ENCODE measurements around the gene CCDC74A.
"Not testable (repeated sequence)": the region's sequence is repeated elsewhere in the genome, so short reads cannot be mapped to it uniquely, and the experiment has no call there.

Gene CCDC74A

DNA sequence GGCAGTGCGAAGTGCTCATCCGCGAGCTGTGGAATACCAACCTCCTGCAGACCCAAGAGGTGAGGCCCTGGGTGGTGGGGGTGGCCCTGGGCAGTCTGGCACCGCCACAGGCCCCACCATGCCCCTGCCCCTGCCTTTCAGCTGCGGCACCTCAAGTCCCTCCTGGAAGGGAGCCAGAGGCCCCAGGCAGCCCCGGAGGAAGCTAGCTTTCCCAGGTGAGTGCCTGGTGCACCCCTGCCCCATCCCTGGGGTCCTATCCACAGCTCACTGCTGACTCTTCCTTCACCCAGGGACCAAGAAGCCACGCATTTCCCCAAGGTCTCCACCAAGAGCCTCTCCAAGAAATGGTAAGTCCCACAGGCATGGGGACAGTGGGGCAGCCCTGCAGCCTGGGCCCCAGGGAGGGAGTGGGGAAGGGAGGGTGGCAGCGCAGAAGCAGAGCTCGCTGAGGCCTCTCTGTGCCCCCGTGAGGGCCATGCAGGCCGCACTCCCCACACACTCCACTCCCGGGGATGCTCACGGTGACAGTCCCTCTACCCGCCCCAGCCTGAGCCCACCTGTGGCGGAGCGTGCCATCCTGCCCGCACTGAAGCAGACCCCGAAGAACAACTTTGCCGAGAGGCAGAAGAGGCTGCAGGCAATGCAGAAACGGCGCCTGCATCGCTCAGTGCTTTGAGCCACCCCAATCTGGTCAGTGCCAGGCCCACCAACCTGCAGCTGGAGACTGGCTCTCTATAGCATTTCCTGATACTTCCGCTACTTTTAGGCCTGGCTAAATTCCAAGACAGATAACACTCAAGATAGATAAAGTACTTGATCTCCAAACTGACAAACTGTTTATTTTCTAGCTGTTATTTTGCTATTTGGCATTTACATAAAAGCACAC lies 5.3 kb downstream of the CCDC74A start:
- not testable (repeated sequence) for H3K4me3 ChIP-seq (ENCODE audit: low read depth, low read length, poor library complexity, severe bottlenecking); H3K4me1 ChIP-seq (ENCODE audit: insufficient read depth, low read length, severe bottlenecking); H3K9ac ChIP-seq (ENCODE audit: low read length); H3K27me3 ChIP-seq (ENCODE audit: insufficient read depth, low read length); H3F3A ChIP-seq (ENCODE audit: insufficient read depth, low read length); H3K36me3 ChIP-seq (ENCODE audit: insufficient read depth, low read length); H3K9me2 ChIP-seq (ENCODE audit: low read depth, low read length); H4K20me1 ChIP-seq (ENCODE audit: insufficient read depth, low read length); H3K27ac ChIP-seq (ENCODE audit: low read depth, low read length, poor library complexity, severe bottlenecking); H3K79me2 ChIP-seq (ENCODE audit: insufficient read depth, low read length); H3K4me2 ChIP-seq (ENCODE audit: low read length); H3K9me3 ChIP-seq (ENCODE audit: low read length); H2AFZ ChIP-seq (ENCODE audit: low read length)

DNA sequence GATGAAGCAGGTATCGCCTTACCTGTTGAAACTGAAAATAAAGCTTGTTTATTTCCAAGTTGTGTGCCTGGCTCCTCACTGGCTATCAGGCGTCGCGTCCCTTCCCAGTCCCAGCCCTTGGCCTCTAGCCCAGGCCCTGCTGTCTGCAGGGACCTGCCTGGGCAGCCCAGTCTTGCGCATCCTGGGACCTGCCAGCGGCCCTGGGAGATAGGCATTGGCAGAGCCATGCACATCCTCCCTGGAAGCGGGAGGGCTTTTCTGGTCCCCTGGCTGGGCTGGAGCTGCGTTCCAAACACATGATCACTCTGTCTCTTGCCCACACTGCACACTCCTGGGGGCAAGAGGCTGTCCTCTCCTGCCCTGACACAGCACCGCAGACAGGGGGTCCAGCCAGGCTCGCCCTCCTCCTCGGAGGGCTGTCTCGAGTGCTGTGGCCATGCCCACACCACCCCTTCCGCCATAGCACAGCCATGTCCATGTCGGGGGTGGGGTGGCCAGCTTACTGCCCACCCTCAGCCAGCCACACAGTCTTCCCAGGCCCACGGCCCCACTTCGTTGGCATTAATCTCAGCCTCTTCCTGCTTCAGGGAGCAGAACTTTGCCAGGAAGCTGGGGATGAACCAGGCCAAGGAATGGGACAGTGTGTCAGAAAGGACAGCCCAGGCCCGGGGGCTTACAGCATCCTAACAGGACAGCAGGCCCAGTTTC lies 6.1 kb downstream of the CCDC74A start:
- not testable (repeated sequence) for H3F3A ChIP-seq (ENCODE audit: insufficient read depth, low read length); H3K4me1 ChIP-seq (ENCODE audit: insufficient read depth, low read length, severe bottlenecking); H3K36me3 ChIP-seq (ENCODE audit: insufficient read depth, low read length); H4K20me1 ChIP-seq (ENCODE audit: insufficient read depth, low read length); H3K4me3 ChIP-seq (ENCODE audit: low read depth, low read length, poor library complexity, severe bottlenecking); H3K4me2 ChIP-seq (ENCODE audit: low read length); H3K79me2 ChIP-seq (ENCODE audit: insufficient read depth, low read length); H3K27me3 ChIP-seq (ENCODE audit: insufficient read depth, low read length); H3K9me2 ChIP-seq (ENCODE audit: low read depth, low read length); H2AFZ ChIP-seq (ENCODE audit: low read length); H3K27ac ChIP-seq (ENCODE audit: low read depth, low read length, poor library complexity, severe bottlenecking); H3K9ac ChIP-seq (ENCODE audit: low read length); H3K9me3 ChIP-seq (ENCODE audit: low read length)

DNA sequence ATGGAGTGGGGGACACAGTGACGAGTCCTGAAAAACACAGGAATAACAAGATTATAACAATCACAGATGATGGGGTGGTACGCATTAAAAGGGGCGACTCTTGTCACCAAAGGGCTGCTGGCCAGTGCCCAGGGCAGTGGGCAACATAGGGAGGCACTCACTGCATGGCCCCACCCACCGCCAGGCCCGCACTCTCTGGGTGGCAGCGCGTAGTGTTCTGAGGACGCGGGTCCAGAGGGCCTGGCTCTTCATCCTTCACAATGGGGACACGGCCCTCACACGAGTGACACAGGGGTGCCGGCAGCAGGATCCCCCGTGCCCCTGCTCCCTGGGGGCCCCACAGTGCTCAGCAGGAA lies 6.6 kb downstream of the CCDC74A start:
- not testable (repeated sequence) for H3K9me2 ChIP-seq (ENCODE audit: low read depth, low read length); H3K79me2 ChIP-seq (ENCODE audit: insufficient read depth, low read length); H2AFZ ChIP-seq (ENCODE audit: low read length); H3K27ac ChIP-seq (ENCODE audit: low read depth, low read length, poor library complexity, severe bottlenecking); H3K9me3 ChIP-seq (ENCODE audit: low read length); H3K4me1 ChIP-seq (ENCODE audit: insufficient read depth, low read length, severe bottlenecking); H3K4me3 ChIP-seq (ENCODE audit: low read depth, low read length, poor library complexity, severe bottlenecking); H3K27me3 ChIP-seq (ENCODE audit: insufficient read depth, low read length); H3K36me3 ChIP-seq (ENCODE audit: insufficient read depth, low read length); H3F3A ChIP-seq (ENCODE audit: insufficient read depth, low read length); H4K20me1 ChIP-seq (ENCODE audit: insufficient read depth, low read length); H3K4me2 ChIP-seq (ENCODE audit: low read length); H3K9ac ChIP-seq (ENCODE audit: low read length)

DNA sequence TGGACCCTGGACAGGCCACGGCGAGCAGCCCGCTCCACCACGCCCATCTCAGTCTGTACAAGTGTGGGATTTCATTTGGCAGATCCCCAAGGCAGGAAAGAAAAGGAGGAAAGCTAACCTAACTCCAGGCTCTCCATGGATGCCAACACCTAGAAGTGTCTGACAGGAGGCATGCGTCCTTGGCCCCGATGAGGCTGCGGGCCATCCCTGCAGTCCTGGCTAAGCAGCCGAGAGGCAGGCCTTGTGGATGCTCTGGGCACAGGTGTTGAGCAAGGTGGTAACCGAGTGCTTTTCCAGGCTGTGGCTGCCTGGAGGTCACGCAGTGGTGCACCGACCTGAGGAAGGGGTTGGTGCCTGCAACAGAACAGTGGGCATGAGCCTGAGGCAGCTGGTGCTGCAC lies 7.3 kb downstream of the CCDC74A start:
- not testable (repeated sequence) for H3K27me3 ChIP-seq (ENCODE audit: insufficient read depth, low read length); H3K4me1 ChIP-seq (ENCODE audit: insufficient read depth, low read length, severe bottlenecking); H4K20me1 ChIP-seq (ENCODE audit: insufficient read depth, low read length); H3K4me3 ChIP-seq (ENCODE audit: low read depth, low read length, poor library complexity, severe bottlenecking); H3F3A ChIP-seq (ENCODE audit: insufficient read depth, low read length); H3K27ac ChIP-seq (ENCODE audit: low read depth, low read length, poor library complexity, severe bottlenecking); H3K9me3 ChIP-seq (ENCODE audit: low read length); H3K79me2 ChIP-seq (ENCODE audit: insufficient read depth, low read length); H3K4me2 ChIP-seq (ENCODE audit: low read length); H3K9ac ChIP-seq (ENCODE audit: low read length); H3K9me2 ChIP-seq (ENCODE audit: low read depth, low read length); H2AFZ ChIP-seq (ENCODE audit: low read length); H3K36me3 ChIP-seq (ENCODE audit: insufficient read depth, low read length)

GRCh38 chr2:131535526-131535925 lies 7.8 kb downstream of the CCDC74A start:
- Histone ChIP-seq H4K20me1 (ENCODE audit: insufficient read depth, low read length) (no peaks in the 10 kb centered on the region), H3K27ac (ENCODE audit: low read depth, low read length, poor library complexity, severe bottlenecking) (no peak overlapping the region), H3K27me3 (ENCODE audit: insufficient read depth, low read length) (no peaks in the 10 kb centered on the region), H3K79me2 (ENCODE audit: insufficient read depth, low read length) (no peaks in the 10 kb centered on the region), H3K4me2 (ENCODE audit: low read length) (no peak overlapping the region), H3K4me1 (ENCODE audit: insufficient read depth, low read length, severe bottlenecking) (no peaks in the 10 kb centered on the region), H3K9me3 (ENCODE audit: low read length) (no peaks in the 10 kb centered on the region), H3K9me2 (ENCODE audit: low read depth, low read length) (no peaks in the 10 kb centered on the region), H2AFZ (ENCODE audit: low read length) (no peak overlapping the region), H3K9ac (ENCODE audit: low read length) (no peak overlapping the region), H3K4me3 (ENCODE audit: low read depth, low read length, poor library complexity, severe bottlenecking) (no peak overlapping the region), H3K36me3 (ENCODE audit: insufficient read depth, low read length) (no peaks in the 10 kb centered on the region), H3F3A (ENCODE audit: insufficient read depth, low read length) (no peaks in the 10 kb centered on the region)
- TF ChIP-seq CTCF (IDR thresholded peaks at IDR 0.05; ENCODE audit: low read length) = no peak
- TF ChIP-seq EZH2 (IDR thresholded peaks at IDR 0.05; ENCODE audit: borderline replicate concordance, low read length) = no peak

GRCh38 chr2:131535951-131536826 lies 8.5 kb downstream of the CCDC74A start:
- H3K9ac ChIP-seq (ENCODE audit: low read length); H3K79me2 ChIP-seq (ENCODE audit: insufficient read depth, low read length); H4K20me1 ChIP-seq (ENCODE audit: insufficient read depth, low read length); H3K4me1 ChIP-seq (ENCODE audit: insufficient read depth, low read length, severe bottlenecking); H3K27ac ChIP-seq (ENCODE audit: low read depth, low read length, poor library complexity, severe bottlenecking); H2AFZ ChIP-seq (ENCODE audit: low read length); H3K9me2 ChIP-seq (ENCODE audit: low read depth, low read length); H3K4me2 ChIP-seq (ENCODE audit: low read length); H3K4me3 ChIP-seq (ENCODE audit: low read depth, low read length, poor library complexity, severe bottlenecking); H3K9me3 ChIP-seq (ENCODE audit: low read length); H3K36me3 ChIP-seq (ENCODE audit: insufficient read depth, low read length); H3F3A ChIP-seq (ENCODE audit: insufficient read depth, low read length); H3K27me3 ChIP-seq (ENCODE audit: insufficient read depth, low read length): not testable (repeated sequence)
